Pons (tissue), 1 donor: ENCODE measurements around the gene C1RL.
A peak's percentile ranks its signal among the peaks of the same experiment; 100 is the strongest.

ENCODE experiments used
- DNase-seq: peaks from one replicate; pipeline ENCODE4 v3.0.0-alpha.2; 2016; ENCODE audit warnings: low spot score

C1RL gene

DNA sequence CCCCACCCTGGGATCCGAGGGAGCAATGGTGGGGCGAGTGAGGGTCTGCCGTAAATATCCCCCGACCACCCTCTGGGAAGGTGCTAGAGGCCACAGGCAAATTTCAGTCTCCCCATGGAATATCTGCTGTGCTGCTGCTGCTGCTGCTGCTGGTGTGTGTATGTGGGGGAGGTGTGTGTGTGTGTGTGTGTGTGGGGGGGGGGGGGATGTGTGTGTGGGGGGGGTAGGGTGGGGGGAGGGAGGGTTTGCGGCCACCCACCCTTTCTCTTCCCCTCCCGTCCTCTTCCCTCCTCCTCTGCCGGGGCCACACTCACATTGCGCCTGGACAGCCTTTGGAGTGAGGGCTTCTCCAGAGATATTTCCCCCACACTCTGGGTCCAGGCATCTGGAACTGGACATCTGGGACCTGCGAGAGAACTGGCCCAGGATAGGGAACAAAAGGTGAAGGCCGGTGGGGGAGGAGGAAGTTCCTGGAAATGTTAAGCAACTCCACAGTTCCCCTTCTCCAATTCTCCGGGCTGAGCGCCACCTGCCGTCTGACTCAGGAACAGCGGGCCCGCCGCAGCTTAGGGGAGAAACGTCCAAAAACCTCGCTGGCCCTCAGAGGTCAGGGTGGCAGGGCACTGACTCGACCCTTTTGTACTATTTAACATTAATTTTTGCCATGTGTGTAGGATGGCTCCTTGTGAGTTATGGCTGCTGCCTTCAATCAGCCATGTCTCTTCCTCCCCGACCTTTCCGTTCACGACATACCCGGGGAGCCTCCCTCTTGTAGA, at the start of gene C1RL:
C1RL (minus strand) TSS at position 419 of the 776 bp plus-strand sequence; CDS start at position 385, 34 bp downstream.
- DNase-seq, result peak; percentile 61

GRCh38 chr12:7157391-7157790, 48.4 kb upstream of the C1RL start:
- no peak for DNase-seq

DNA sequence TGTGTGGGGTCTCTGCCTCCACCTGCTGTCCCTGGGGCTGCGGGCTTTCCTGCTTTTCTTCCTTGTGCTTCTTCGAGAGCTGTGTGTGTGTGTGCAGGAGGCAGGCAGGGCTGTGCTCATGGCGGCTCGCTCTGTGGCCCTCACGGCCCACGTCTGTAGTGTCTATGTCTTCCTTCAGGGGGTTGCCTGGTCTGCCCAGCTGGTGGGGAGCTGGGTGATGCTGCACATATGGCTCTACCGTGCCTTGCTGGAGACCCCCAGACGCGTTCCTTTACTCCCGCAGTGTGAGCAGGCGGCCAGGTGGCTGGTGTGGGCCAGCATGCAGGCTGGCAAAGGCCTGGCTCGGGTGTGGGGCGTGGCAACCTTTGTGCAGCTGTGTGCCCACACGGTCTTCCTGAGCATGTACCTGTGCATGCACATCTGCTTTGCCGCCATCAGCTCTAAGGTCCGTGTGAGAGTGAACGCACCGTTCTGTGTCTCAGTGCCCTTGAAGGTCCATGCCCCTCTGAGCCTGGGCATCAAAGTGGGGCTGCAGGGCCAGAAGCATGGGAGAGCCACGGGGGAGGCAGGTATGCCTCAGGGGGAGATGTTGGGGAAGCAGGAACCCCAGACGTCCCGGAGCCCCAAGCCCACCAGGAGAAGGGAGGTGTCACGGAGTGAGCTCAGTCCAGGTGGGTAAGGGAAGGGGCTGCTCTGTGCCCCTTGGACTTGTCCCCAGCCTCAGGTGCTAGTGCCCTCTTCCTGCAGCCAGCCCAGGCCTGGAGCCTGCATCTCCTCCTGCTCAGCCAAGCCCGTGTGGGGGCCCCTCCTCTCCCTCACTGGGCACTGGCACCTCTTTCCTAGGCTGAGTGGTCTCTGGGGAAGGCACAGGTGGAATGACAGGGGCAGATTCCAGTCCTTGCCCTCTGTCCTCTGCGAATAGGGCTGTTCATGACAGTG, 47.5 kb upstream of the C1RL start:
- DNase-seq, result no peak

- DNase-seq, result no peak
Observed at GRCh38 chr12:7155471-7156034, 46.5 kb upstream of the C1RL start.

DNA sequence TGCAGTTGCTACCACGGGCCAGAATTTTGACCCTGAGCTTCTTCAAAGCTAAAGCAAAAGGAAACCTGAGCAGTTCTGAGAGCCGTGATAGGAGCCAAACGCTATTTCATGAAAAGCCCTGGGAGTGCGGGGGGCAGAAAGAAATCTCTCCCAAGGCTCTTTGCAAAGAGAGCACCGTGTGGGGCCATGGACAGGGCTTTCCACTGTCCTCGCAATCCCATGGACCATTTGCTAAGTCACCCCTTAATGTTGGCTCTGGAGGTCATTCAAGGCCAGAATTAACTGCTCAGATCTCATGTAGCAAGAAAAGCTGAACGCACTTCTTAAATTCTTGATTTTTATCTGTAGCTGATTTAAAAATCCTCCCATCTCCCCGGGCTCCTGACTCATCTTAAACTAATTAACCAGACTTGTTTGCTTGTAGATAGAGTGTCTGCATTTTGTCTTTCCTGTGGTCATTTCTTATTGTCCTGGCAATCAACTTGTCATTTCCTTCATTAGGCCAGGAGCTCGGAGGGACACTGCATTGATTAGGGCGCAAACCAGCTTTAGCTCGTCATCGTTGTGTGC, 46.0 kb upstream of the C1RL start:
- no peak for DNase-seq

DNA sequence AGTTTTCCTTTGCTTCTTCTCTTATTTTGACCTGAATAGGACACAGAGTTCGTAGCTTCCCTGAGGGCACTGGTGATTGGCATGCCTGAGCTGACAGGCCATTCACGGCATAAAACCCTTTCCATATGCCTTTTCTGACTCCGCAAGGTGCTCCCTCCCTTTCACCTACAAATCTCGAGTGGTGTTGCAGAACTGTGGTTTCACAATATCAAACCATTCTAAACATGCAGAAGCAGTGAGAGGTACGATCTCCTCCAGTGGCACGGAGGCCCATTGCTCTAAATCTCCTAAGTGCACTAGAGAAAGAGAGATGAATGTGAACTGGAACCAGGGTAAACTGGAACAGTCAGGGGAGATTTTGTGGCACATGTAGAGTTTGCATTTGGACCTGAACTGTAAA, 45.0 kb upstream of the C1RL start:
- DNase-seq, result no peak

GRCh38 chr12:7152818-7153217, 43.8 kb upstream of the C1RL start:
- DNase-seq, result no peak

GRCh38 chr12:7151532-7151931, 42.5 kb upstream of the C1RL start:
- no peak for DNase-seq

GRCh38 chr12:7150841-7151240, 41.8 kb upstream of the C1RL start:
- DNase-seq, result no peak

DNA sequence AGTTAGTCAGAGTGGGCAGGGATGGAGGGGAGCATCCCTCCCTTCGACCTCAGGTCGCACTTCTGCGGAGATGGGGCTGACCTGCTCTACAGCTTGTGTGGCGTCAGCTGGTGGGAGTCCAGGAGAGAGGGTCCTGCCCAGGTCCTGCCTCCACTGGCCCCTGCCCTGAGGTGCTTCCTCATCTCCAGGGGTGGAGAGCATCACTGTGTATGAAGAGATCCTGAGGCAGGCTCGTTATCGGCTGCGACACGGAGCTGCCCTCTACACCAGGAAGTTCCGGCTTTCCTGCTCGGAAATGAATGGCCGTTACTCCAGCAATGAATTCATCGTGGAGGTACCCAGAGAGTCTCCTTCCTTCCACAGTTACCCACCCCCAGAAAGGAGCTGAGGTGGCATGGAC, 41.3 kb upstream of the C1RL start:
- DNase-seq, result no peak

GRCh38 chr12:7146906-7147305, 37.9 kb upstream of the C1RL start:
- DNase-seq, result no peak

DNA sequence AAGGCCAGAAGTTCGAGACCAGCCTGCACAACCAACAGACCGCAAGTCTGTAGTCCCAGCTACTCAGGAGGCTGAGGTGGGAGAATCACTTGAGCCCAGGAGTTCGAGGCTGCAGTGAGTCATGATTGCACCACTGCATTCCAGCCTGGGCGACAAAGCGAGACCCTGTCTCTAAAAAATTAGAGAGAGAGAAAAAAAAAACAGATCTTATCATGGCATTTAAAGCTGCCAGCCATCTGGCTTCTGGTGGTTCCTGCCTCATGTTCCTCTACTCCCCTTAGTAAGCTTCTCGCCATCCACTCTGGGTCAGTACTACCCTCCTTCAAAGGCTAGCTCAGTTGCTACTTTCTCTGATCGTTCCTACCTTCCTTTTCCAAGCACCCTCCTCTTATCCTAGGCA, 37.2 kb upstream of the C1RL start:
- no peak for DNase-seq

GRCh38 chr12:7145671-7146070, 36.7 kb upstream of the C1RL start:
- no peak for DNase-seq

DNA sequence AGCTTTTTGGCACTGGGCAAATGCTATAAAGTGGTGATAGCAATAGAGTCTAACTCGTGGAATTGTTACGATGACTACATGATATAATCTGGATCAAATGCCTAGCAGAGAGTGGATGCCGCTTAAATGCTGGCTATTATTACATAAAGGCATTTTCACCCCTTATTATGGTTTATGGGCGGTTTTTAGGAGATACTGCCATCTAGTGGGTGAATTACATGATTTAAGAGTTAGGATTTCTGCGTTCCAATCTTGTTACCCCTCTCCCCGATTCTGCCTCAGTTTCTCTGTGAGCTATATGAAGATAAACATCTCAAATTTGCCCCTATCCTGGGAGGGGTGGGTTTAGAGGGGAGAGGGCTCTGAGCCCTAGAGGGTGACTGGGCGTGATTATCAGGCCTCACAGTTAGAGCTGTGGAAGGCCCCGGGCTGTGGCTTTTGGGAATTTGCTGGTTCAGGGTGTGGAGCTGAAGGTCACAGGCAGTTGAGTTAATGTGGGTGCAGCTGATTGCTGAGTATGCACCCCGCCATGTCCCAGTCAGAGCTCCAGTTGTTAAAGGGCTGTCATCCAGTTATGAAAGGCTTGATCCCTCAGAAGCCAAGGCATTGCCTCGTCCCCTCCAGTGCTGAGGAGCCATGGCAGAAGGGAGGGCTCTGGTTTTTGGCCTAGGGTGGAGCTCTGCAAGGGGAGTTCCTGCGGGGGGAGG, 35.6 kb upstream of the C1RL start:
- DNase-seq, result peak; percentile 40

DNA sequence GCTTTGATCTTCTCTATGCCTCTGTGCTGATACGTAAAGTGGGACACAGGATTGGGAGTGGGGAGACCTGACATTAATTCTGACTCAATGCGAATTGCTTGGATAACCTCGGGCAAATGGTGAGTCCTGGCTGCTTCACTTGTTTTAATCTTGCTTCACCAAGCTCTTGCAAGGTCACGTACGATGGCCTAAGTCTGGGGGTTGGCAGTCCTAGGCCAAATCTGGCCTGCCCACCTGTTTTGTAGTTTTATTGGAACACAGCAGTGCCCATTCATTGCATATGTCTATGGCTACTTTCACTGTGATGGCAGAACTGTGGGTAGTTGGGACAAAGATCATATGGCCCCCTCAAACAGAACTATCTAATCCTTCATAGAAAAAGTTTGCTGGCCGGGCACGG, 34.5 kb upstream of the C1RL start:
- no peak for DNase-seq

DNA sequence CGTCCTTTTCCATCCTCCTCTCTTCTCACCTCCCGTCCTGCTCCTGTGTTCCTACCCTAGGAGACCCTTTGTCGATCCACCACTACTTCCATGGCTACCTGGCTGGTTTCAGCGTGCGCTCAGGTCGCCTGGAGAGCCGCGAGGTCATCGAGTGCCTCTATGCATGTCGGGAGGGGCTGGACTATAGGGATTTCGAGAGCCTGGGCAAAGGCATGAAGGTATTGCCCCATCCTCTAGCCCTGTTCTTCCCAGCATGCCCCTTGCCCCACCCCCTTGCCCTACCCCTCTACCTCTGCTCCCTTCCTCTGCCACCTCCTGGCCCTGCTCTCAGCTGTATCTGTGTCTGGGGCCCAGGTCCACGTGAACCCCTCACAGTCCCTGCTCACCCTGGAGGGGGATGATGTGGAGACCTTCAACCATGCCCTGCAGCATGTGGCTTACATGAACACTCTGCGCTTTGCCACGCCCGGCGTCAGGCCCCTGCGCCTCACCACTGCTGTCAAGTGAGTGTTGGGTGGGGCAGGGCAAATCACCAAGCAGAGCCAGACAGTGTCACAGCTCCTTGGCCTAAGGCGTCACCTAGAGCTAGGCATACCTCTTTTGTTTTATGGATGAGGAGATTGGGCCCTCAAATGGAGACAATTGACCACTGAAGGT, 33.9 kb upstream of the C1RL start:
- no peak for DNase-seq

- no peak for DNase-seq
Observed at GRCh38 chr12:7142056-7142644, 33.1 kb upstream of the C1RL start.

DNA sequence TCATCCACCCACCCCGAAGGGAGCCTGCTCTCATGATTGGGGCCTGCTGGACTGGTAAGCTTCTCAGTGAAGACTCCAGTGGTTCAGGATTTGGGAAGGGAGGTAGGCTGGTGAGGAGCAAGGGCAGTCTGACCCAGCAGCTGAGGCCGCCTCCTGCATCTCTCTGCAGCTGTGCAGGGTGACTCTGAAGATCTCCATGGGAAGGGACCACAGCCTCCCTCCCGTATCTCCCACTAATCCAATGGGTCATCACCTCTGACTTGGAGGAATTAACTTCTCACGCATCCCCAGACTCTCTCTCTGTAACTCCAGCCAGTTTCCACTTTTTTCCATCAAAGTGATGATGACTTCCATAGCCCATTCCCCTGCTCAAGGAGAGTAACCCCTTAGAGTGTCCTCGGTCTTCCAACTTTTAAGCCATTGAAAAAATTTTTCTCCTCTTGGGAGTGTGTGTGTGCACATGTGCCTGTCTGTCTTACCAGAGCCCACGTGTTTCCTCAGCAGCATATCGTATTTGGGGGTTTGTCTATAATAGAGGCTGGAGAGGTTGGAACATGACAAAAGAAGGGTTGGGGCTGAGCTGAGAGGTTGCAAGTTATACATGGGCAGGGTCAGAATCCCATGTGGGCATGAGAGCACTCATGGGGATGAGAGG, 32.5 kb upstream of the C1RL start:
- no peak for DNase-seq

- no peak for DNase-seq
Observed at GRCh38 chr12:7139200-7139599, 30.2 kb upstream of the C1RL start.

- no peak for DNase-seq
Observed at GRCh38 chr12:7137908-7138307, 28.9 kb upstream of the C1RL start.
